ENCODE results near the gene PFKL.

GRCh38 chr21:44330698-44331097 is 30.8 kb downstream of the PFKL start:
- TF ChIP-seq POLR2AphosphoS5 (IDR thresholded peaks at IDR 0.05; ENCODE audit: low read depth, low read length) (no peak), POLR2A (IDR thresholded peaks at IDR 0.05; ENCODE audit: low read depth, low read length) (no peak), SPI1 (IDR thresholded peaks at IDR 0.05; ENCODE audit: low read depth, low read length) (no peak)

Data from GM12891 (cell line).